Caco-2 (cell line): ENCODE measurements around the gene ANKRD13A. TPM values are rescaled to one million over a fixed set of nuclear protein-coding genes. Genes with fewer than 3 reads are reported as not detected.

Experiments used
- BruUV-seq: library from RNA; stranded (reverse); fragments of 400-500 nt; replicated peaks from 2 replicates; lab custom pipeline; 2021; lab: Mats Ljungman, UMichigan
- CTCF ChIA-PET: fragments of 300-600 bp; sonication (Branson Sonifier 250); formaldehyde crosslinking; loops from one replicate; lab custom pipeline; 2022; ENCODE audit warnings: antibody characterized with exemption; lab: Charles Lee
- POLR2A ChIA-PET: fragments of 300-600 bp; sonication (Branson Sonifier 250); formaldehyde crosslinking; loops from one replicate; lab custom pipeline; 2022; ENCODE audit warnings: antibody characterized with exemption; lab: Charles Lee
- DNase-seq, 2 experiments: peaks; one replicate each; pipeline versions ENCODE4 v3.0.0 to v3.0.0-alpha.2; 2020 to 2022
- H3K27me3 ChIP-seq: replicated peaks from 2 replicates; pipeline ENCODE4 v1.6.0; 2011; ENCODE audit warnings: low read length; ENCODE audit not compliant: control insufficient read depth, insufficient read depth
- H3K36me3 ChIP-seq: 2 replicates; pipeline ENCODE4 v1.5.1; 2011; ENCODE audit warnings: low read length; ENCODE audit not compliant: control insufficient read depth, insufficient read depth
- H3K4me1 ChIP-seq: fragments of 250-450 bp; sonication (Bioruptor Pico); 2 replicates; pipeline ENCODE4 v1.5.1; 2020; ENCODE audit warnings: mild to moderate bottlenecking
- H3K4me3 ChIP-seq: 2 replicates; pipeline ENCODE4 v1.5.1; 2011; ENCODE audit warnings: low read depth, mild to moderate bottlenecking, control low read depth, low read length
- H3K9me3 ChIP-seq: fragments of 250-450 bp; sonication (Bioruptor Pico); 2 replicates; pipeline ENCODE4 v1.5.1; 2020; ENCODE audit warnings: mild to moderate bottlenecking, moderate library complexity
- H3K27ac Mint-ChIP-seq: one replicate; pipeline ENCODE4 v1.8.0; 2022; ENCODE audit warnings: mixed read lengths; ENCODE audit not compliant: unreplicated experiment
- H3K27me3 Mint-ChIP-seq: one replicate; pipeline ENCODE4 v1.8.0; 2022; ENCODE audit warnings: mixed read lengths; ENCODE audit not compliant: insufficient read depth, unreplicated experiment
- H3K36me3 Mint-ChIP-seq: one replicate; pipeline ENCODE4 v1.8.0; 2022; ENCODE audit warnings: mild to moderate bottlenecking, mixed read lengths; ENCODE audit not compliant: insufficient read depth, unreplicated experiment
- H3K4me1 Mint-ChIP-seq: one replicate; pipeline ENCODE4 v1.8.0; 2022; ENCODE audit warnings: low read depth, mixed read lengths; ENCODE audit not compliant: unreplicated experiment
- H3K4me3 Mint-ChIP-seq: one replicate; pipeline ENCODE4 v1.8.0; 2022; ENCODE audit warnings: mild to moderate bottlenecking, moderate library complexity, mixed read lengths; ENCODE audit not compliant: unreplicated experiment
- H3K9me3 Mint-ChIP-seq: one replicate; pipeline ENCODE4 v1.8.0; 2022; ENCODE audit warnings: mixed read lengths; ENCODE audit not compliant: unreplicated experiment
- intact Hi-C: fragments of 100-400 bp; cut with micrococcal nuclease; formaldehyde crosslinking; loops from one replicate; pipeline ENCODE4 v1.10.0; 2022; ENCODE audit not compliant: unreplicated experiment
- total RNA-seq: library from RNA; stranded (reverse); gene quantifications from 2 replicates; pipeline ENCODE4 v1.2.3, GENCODE V29; 2022
- TF ChIP-seq, protein P1 (sequence below), 2 experiments: fragments of 200-600 bp in 1 of 2; IDR thresholded peaks; 1 replicate in 1 of 2; 2 replicates in 1 of 2; pipeline versions ENCODE4 v1.5.1 to v1.8.0; 2011 to 2022; ENCODE audit warnings: antibody characterized with exemption in 1 of 2, control low read depth in 1 of 2, inconsistent platforms in 1 of 2, low read depth in 1 of 2, low read length in 1 of 2, mild to moderate bottlenecking in 1 of 2, moderate library complexity in 1 of 2; ENCODE audit not compliant: insufficient read depth in 1 of 2, severe bottlenecking in 1 of 2, unreplicated experiment in 1 of 2

Gene ANKRD13A
- total RNA-seq, 1 experiment from 2014 or later, result 42.2 TPM

DNA sequence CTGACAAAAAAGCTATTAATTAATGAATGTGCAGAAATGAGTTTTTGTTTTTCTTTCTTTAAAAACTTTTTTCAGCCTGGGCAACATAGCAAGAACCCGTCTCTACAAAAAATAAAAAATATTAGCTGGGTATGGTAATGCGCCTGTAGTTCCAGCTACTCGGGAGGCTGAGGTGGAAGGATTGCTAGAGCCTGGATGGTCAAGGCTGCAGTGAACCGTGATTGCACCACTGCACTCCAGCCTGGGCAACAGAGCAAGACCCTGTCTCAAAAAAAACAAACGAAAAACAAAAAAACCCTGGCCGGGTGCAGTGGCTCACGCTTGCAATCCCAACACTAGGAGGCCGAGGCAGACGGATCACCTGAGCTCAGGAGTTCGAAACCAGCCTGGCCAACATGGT, 11.0 kb upstream of the ANKRD13A start:
- TF ChIP-seq, protein P1, sequence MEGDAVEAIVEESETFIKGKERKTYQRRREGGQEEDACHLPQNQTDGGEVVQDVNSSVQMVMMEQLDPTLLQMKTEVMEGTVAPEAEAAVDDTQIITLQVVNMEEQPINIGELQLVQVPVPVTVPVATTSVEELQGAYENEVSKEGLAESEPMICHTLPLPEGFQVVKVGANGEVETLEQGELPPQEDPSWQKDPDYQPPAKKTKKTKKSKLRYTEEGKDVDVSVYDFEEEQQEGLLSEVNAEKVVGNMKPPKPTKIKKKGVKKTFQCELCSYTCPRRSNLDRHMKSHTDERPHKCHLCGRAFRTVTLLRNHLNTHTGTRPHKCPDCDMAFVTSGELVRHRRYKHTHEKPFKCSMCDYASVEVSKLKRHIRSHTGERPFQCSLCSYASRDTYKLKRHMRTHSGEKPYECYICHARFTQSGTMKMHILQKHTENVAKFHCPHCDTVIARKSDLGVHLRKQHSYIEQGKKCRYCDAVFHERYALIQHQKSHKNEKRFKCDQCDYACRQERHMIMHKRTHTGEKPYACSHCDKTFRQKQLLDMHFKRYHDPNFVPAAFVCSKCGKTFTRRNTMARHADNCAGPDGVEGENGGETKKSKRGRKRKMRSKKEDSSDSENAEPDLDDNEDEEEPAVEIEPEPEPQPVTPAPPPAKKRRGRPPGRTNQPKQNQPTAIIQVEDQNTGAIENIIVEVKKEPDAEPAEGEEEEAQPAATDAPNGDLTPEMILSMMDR (IDR thresholded peaks at IDR 0.05; ENCODE audit: insufficient read depth in 1 of 2, low read depth in 1 of 2, low read length in 1 of 2, severe bottlenecking in 1 of 2, unreplicated experiment in 1 of 2), result no peak
- ChIA-PET CTCF (no interaction called here), POLR2A (no interaction called here)
- no peaks in the 10 kb centered on the region for H3K27me3 Mint-ChIP-seq
- no peak overlapping the region for H3K4me3 Mint-ChIP-seq
- intact Hi-C loops, result no loop called here
- Histone ChIP-seq H3K36me3 (no peaks in the 10 kb centered on the region), H3K4me3 (no peak overlapping the region), H3K9me3 (no peaks in the 10 kb centered on the region), H3K4me1 (no peaks in the 10 kb centered on the region), H3K27me3 (no peaks in the 10 kb centered on the region)
- no peak for DNase-seq
- no peaks in the 10 kb centered on the region for H3K9me3 Mint-ChIP-seq
- H3K27ac Mint-ChIP-seq, result no peak overlapping the region
- peaks cover 43% of the 10 kb centered on the region for H3K36me3 Mint-ChIP-seq
- BruUV-seq, result no TSS peak
- H3K4me1 Mint-ChIP-seq, result no peaks in the 10 kb centered on the region

DNA sequence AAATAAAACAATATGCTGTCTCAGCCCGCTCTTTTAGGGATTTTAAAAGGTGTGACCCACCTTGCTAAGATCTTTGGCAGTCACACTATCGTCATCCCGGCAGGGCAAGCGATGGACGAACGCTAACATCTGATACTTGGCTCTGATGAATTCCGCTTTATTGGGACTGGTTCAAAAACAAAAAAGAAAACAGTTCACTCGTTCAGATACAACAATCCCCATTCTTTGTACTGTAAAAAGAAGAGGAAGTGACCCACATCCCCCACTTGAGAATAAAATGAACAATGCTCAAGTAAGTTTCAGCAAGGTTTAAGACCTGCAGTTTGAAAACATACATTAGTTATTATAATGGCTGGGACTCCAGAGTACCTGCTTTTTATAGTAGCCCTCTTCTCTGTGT, 10.3 kb upstream of the ANKRD13A start:
- Histone ChIP-seq H3K4me1 (no peaks in the 10 kb centered on the region), H3K36me3 (no peaks in the 10 kb centered on the region), H3K9me3 (no peaks in the 10 kb centered on the region), H3K4me3 (no peak overlapping the region), H3K27me3 (no peaks in the 10 kb centered on the region)
- Mint-ChIP-seq H3K4me3 (no peak overlapping the region), H3K9me3 (no peaks in the 10 kb centered on the region), H3K36me3 (peaks cover 37% of the 10 kb centered on the region), H3K27ac (no peak overlapping the region), H3K4me1 (no peaks in the 10 kb centered on the region), H3K27me3 (no peaks in the 10 kb centered on the region)
- intact Hi-C loops, result no loop called here
- no TSS peak for BruUV-seq
- TF ChIP-seq, protein P1 (IDR thresholded peaks at IDR 0.05; ENCODE audit: insufficient read depth in 1 of 2, low read depth in 1 of 2, low read length in 1 of 2, severe bottlenecking in 1 of 2, unreplicated experiment in 1 of 2), result no peak
- DNase-seq, result no peak
- ChIA-PET CTCF (no interaction called here), POLR2A (no interaction called here)

DNA sequence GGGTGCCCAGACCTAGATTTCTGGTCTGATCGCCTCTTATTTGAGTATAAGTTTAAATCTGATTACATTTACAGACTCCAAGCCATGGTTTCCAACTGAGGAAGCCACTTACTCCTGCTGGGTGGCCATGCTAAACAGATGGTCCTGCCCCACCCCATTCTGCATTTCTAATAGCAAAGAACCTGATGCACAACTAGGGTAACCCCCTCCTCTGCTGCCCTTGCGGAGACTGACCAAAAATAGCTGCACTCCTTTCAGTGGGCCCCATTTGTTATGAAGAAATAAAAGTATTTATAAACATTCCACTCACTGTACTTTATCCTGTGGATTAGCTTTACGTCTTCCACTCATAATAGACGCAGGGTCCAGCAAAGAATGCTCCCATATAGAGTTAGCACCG, 9.8 kb upstream of the ANKRD13A start:
- no peak overlapping the region for H3K27ac Mint-ChIP-seq
- TF ChIP-seq, protein P1 (IDR thresholded peaks at IDR 0.05; ENCODE audit: insufficient read depth in 1 of 2, low read depth in 1 of 2, low read length in 1 of 2, severe bottlenecking in 1 of 2, unreplicated experiment in 1 of 2), result no peak
- Histone ChIP-seq H3K4me1 (peaks cover 3% of the 10 kb centered on the region), H3K9me3 (no peaks in the 10 kb centered on the region), H3K27me3 (no peaks in the 10 kb centered on the region), H3K36me3 (no peaks in the 10 kb centered on the region), H3K4me3 (no peak overlapping the region)
- POLR2A ChIA-PET, result no interaction called here
- peaks cover 37% of the 10 kb centered on the region for H3K36me3 Mint-ChIP-seq
- CTCF ChIA-PET, result no interaction called here
- no peak for DNase-seq
- H3K27me3 Mint-ChIP-seq, result no peaks in the 10 kb centered on the region
- peaks cover 2% of the 10 kb centered on the region for H3K4me1 Mint-ChIP-seq
- BruUV-seq, result no TSS peak
- no peak overlapping the region for H3K4me3 Mint-ChIP-seq
- intact Hi-C loops, result no loop called here
- H3K9me3 Mint-ChIP-seq, result no peaks in the 10 kb centered on the region
